A549 treated with AZD9567 at 1 μM for 4 hours (cell line): ENCODE results near the gene DNAJB9. TPM values are rescaled to one million over a fixed set of nuclear protein-coding genes. Genes with fewer than 3 reads are reported as not detected.

Experiments used
- total RNA-seq: library from RNA; stranded (reverse); fragments of 200-300 nt; extraction: Qiagen RNA extraction; gene quantifications from 5 replicates; pipeline ENCODE4 v1.2.3, GENCODE V29; 2022; ENCODE audit not compliant: insufficient read depth

DNAJB9 gene
- total RNA-seq = 9.2 to 16.3 TPM (median 9.9 TPM) in 5 replicates

DNA sequence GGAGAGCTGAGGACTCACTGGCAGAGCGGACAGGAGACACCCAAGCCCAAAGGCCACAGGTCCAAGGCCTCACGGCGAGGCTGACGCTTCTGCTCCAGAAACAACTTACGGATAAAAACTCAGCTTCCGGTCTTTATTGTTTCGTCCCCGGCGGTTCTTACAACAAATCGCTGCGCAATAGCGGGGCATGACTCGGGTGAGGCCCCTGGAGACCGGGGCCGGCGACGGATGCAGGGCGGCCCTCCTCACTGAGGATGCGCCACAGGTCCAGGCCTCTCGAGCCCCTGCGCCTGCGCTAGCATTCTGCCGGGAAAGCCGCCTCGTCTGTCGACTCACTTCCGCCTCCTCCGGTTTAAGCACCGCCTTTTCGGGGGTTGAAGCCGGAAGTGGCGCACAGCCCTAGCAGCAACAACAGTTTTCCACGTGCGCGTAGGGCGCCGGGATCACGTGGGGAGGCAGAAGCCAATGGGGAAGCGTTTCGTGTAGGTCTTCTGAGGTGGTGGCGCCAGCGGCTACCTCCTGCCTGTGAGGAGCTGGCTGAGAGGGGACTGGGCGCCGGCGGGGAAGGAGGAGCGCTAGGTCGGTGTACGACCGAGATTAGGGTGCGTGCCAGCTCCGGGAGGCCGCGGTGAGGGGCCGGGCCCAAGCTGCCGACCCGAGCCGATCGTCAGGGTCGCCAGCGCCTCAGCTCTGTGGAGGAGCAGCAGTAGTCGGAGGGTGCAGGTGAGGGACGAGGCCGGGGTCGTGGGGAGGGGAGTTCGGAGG is at the start of gene DNAJB9, which contains the start of gene THAP5:
DNAJB9 (plus strand) TSS at position 494 of the 765 bp plus-strand sequence. CDS start 1,853 bp downstream, outside the sequence.
THAP5 (minus strand) TSS at position 326 of the 765 bp plus-strand sequence; CDS start at position 189, 137 bp downstream.

DNA sequence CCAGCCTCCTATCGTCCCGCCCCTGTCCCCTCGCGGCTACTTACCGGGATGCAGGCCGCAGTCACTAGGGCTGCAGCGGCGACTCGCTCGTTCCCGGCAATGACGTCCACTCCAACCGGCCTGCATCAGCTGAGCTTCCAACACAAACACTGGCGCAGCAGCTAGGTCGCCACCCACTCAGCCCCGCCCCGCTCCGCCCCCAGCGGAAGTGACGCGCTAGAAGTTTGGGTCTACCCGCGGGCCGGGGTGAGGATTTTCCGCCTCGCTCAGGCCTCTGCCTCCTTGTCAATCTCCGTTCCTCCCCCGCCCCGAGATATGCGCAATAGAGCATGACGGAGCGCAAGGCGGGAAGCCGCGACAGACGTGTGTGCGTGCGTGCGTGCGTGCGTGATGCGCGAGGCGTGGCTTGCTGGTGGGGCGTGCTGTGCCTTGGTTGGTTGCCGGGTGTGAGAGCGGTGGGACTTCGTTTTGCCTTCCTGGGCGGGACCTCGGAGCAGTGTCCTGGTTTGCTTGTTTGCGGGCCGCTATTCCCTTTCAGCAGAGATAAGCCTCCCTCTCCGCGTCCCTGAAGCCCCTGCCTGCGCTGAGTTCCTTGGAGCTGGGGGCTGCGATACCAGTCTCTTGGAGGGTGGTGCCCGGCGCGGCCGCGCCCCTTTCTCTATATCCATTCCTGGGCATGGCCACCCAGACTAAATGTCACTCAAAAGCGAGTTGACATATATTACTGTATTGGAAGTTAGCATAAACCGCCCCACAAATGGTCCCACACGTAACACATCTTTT is 43.5 kb upstream of the DNAJB9 start, which contains the start of gene PNPLA8:
PNPLA8 (minus strand) TSS at position 151 of the 783 bp plus-strand sequence. CDS start 10,644 bp downstream, outside the sequence.

Other genes with a start within 250 kb of the DNAJB9 start
- 73.8 to 139 TPM (median 97.5 TPM) in 5 replicates for gene NRCAM, start 113.4 kb upstream of the DNAJB9 start, total RNA-seq
- 14.6 to 16.8 TPM (median 15.6 TPM) in 5 replicates for gene PNPLA8, start 43.7 kb upstream of the DNAJB9 start, total RNA-seq
- 12.4 to 21.0 TPM (median 14.1 TPM) in 5 replicates for gene THAP5, start 168 bp upstream of the DNAJB9 start, total RNA-seq